Measurements from ENCODE around the gene HHLA2. TPM values are rescaled to one million over a fixed set of nuclear protein-coding genes. Genes with fewer than 3 reads are reported as not detected.

The HHLA2 gene
- total RNA-seq, 2 experiments from 2014 or later, result 0.36 TPM

- Mint-ChIP-seq H3K4me3 (no peak overlapping the region), H3K27me3 (no peaks in the 10 kb centered on the region), H3K27ac (no peak overlapping the region), H3K4me1 (ENCODE audit: low read depth) (no peaks in the 10 kb centered on the region), H3K9me3 (no peaks in the 10 kb centered on the region), H3K36me3 (ENCODE audit: low read depth) (no peaks in the 10 kb centered on the region)
- no peak for ATAC-seq (ENCODE audit: poor library complexity)
- Histone ChIP-seq H3K27me3 (ENCODE audit: control insufficient read depth in 1 of 2, insufficient read depth in 2 of 2, low read length in 2 of 2) (no peaks in the 10 kb centered on the region), H3K36me3 (ENCODE audit: insufficient read depth, low read length) (no peaks in the 10 kb centered on the region), H3K27ac (ENCODE audit: low read depth in 1 of 2, low read length in 2 of 2) (no peak overlapping the region), H3K9me3 (ENCODE audit: control insufficient read depth in 1 of 2, insufficient read depth in 1 of 2, low read length in 2 of 2) (no peaks in the 10 kb centered on the region), H3K4me3 (ENCODE audit: low read length) (no peak overlapping the region), H3K4me1 (ENCODE audit: insufficient read depth, low read length) (no peaks in the 10 kb centered on the region)
- POLR2A ChIA-PET, result no interaction called here
- DNase-seq, result no peak
- CTCF ChIA-PET, result no interaction called here
- TF ChIP-seq, protein P1, sequence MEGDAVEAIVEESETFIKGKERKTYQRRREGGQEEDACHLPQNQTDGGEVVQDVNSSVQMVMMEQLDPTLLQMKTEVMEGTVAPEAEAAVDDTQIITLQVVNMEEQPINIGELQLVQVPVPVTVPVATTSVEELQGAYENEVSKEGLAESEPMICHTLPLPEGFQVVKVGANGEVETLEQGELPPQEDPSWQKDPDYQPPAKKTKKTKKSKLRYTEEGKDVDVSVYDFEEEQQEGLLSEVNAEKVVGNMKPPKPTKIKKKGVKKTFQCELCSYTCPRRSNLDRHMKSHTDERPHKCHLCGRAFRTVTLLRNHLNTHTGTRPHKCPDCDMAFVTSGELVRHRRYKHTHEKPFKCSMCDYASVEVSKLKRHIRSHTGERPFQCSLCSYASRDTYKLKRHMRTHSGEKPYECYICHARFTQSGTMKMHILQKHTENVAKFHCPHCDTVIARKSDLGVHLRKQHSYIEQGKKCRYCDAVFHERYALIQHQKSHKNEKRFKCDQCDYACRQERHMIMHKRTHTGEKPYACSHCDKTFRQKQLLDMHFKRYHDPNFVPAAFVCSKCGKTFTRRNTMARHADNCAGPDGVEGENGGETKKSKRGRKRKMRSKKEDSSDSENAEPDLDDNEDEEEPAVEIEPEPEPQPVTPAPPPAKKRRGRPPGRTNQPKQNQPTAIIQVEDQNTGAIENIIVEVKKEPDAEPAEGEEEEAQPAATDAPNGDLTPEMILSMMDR (IDR thresholded peaks at IDR 0.05), result no peak
- intact Hi-C loops (cut with DNase I, micrococcal nuclease), result no loop called here
Measured at GRCh38 chr3:108341911-108342310, 45.6 kb downstream of the HHLA2 start.

- Histone ChIP-seq H3K9me3 (ENCODE audit: control insufficient read depth in 1 of 2, insufficient read depth in 1 of 2, low read length in 2 of 2) (no peaks in the 10 kb centered on the region), H3K27ac (ENCODE audit: low read depth in 1 of 2, low read length in 2 of 2) (no peak overlapping the region), H3K4me3 (ENCODE audit: low read length) (no peak overlapping the region), H3K36me3 (ENCODE audit: insufficient read depth, low read length) (no peaks in the 10 kb centered on the region), H3K4me1 (ENCODE audit: insufficient read depth, low read length) (no peaks in the 10 kb centered on the region), H3K27me3 (ENCODE audit: control insufficient read depth in 1 of 2, insufficient read depth in 2 of 2, low read length in 2 of 2) (no peaks in the 10 kb centered on the region)
- intact Hi-C loops (cut with DNase I, micrococcal nuclease), result no loop called here
- Mint-ChIP-seq H3K9me3 (no peaks in the 10 kb centered on the region), H3K27me3 (peaks cover 6% of the 10 kb centered on the region), H3K27ac (no peak overlapping the region), H3K4me1 (ENCODE audit: low read depth) (no peaks in the 10 kb centered on the region), H3K36me3 (ENCODE audit: low read depth) (no peaks in the 10 kb centered on the region), H3K4me3 (no peak overlapping the region)
- ATAC-seq (ENCODE audit: poor library complexity) (no peak), DNase-seq (no peak)
- ChIA-PET POLR2A (no interaction called here), CTCF (no interaction called here)
- TF ChIP-seq, protein P1 (IDR thresholded peaks at IDR 0.05), result no peak
Measured at GRCh38 chr3:108342837-108343486, 46.6 kb downstream of the HHLA2 start.

DNA sequence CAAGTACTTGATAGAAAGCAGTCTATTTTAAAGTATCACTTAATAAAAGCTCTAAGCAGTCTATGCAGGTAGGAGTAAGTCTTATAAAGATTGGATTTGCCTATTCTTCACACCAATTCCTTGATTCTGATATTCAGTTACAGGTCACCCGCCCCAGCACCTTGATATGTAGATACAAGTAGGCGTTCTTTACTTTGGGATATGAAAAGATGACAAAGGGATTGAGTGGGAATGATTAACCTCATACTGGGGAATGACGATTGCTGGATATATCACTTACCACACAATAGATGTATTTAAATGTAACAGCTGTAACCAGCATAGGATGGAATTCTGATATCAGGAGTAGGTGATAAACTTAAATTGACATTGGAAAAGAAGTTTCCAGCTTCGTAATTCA, 47.1 kb downstream of the HHLA2 start:
- ChIA-PET CTCF (no interaction called here), POLR2A (no interaction called here)
- Histone ChIP-seq H3K27me3 (ENCODE audit: control insufficient read depth in 1 of 2, insufficient read depth in 2 of 2, low read length in 2 of 2) (no peaks in the 10 kb centered on the region), H3K36me3 (ENCODE audit: insufficient read depth, low read length) (no peaks in the 10 kb centered on the region), H3K4me3 (ENCODE audit: low read length) (no peak overlapping the region), H3K4me1 (ENCODE audit: insufficient read depth, low read length) (no peaks in the 10 kb centered on the region), H3K27ac (ENCODE audit: low read depth in 1 of 2, low read length in 2 of 2) (no peak overlapping the region), H3K9me3 (ENCODE audit: control insufficient read depth in 1 of 2, insufficient read depth in 1 of 2, low read length in 2 of 2) (no peaks in the 10 kb centered on the region)
- TF ChIP-seq, protein P1 (IDR thresholded peaks at IDR 0.05), result no peak
- Mint-ChIP-seq H3K27ac (no peak overlapping the region), H3K9me3 (no peaks in the 10 kb centered on the region), H3K4me3 (no peak overlapping the region), H3K4me1 (ENCODE audit: low read depth) (no peaks in the 10 kb centered on the region), H3K36me3 (ENCODE audit: low read depth) (no peaks in the 10 kb centered on the region), H3K27me3 (peaks cover 10% of the 10 kb centered on the region)
- DNase-seq (no peak), ATAC-seq (ENCODE audit: poor library complexity) (no peak)
- intact Hi-C loops (cut with DNase I, micrococcal nuclease), result no loop called here

Measured in CD4-positive, alpha-beta T cell (primary cell).